Liver (tissue), 3 donors: ENCODE measurements around the gene SH3PXD2B.

Source experiments
- CTCF ChIP-seq: fragments of 150-350 bp; IDR thresholded peaks from 2 replicates; pipeline ENCODE4 v1.5.1; 2017; ENCODE audit warnings: improper control_type of control experiment, low read depth, low read length; ENCODE audit not compliant: missing input control
- HNF4A ChIP-seq, 2 donors: conservative IDR thresholded peaks; 2 replicates each; pipeline ENCODE4 v1.6.1; 2016; ENCODE audit warnings: antibody characterized with exemption in 2 of 2, mild to moderate bottlenecking in 2 of 2
- JUND ChIP-seq, 2 donors: IDR thresholded peaks; 2 replicates each; pipeline ENCODE4 v1.6.1; 2016; ENCODE audit warnings: antibody characterized with exemption in 2 of 2
- MAX ChIP-seq: IDR thresholded peaks from 2 replicates; pipeline ENCODE4 v1.6.1; 2016; ENCODE audit warnings: antibody characterized with exemption
- RAD21 ChIP-seq, 2 donors: IDR thresholded peaks; 2 replicates each; pipeline ENCODE4 v1.6.1; 2016; ENCODE audit warnings: antibody characterized with exemption in 2 of 2, mild to moderate bottlenecking in 2 of 2
- REST ChIP-seq: IDR thresholded peaks from 2 replicates; pipeline ENCODE4 v1.6.1; 2016; ENCODE audit warnings: antibody characterized with exemption, mild to moderate bottlenecking
- SP1 ChIP-seq: IDR thresholded peaks from 2 replicates; pipeline ENCODE4 v1.6.1; 2018; ENCODE audit warnings: antibody characterized with exemption, mild to moderate bottlenecking
- TAF1 ChIP-seq: conservative IDR thresholded peaks from 2 replicates; pipeline ENCODE4 v1.6.1; 2016; ENCODE audit warnings: antibody characterized with exemption, mild to moderate bottlenecking
- YY1 ChIP-seq: IDR thresholded peaks from 2 replicates; pipeline ENCODE4 v1.6.1; 2016; ENCODE audit warnings: antibody characterized with exemption, mild to moderate bottlenecking
- ZBTB33 ChIP-seq: IDR thresholded peaks from 2 replicates; pipeline ENCODE4 v1.6.1; 2016; ENCODE audit warnings: antibody characterized with exemption
- donor health status: healthy.
- donor health status: healthy.

- TF ChIP-seq CTCF (no peak), REST (no peak), ZBTB33 (no peak), YY1 (no peak), RAD21 (IDR thresholded peaks at IDR 0.05) (no peak), MAX (no peak), JUND (IDR thresholded peaks at IDR 0.05) (no peak), SP1 (no peak), TAF1 (no peak), HNF4A (conservative IDR thresholded peaks at IDR 0.05) (no peak)
Measured at GRCh38 chr5:172481011-172481800, 26.9 kb upstream of the SH3PXD2B start.
